HEK293 (cell line): ENCODE data around the gene SARS2.

ENCODE experiments used
- ATF2 ChIP-seq: fragments of 450-650 bp; formaldehyde crosslinking; IDR thresholded peaks from 2 replicates; pipeline ENCODE4 v1.5.1; 2016; ENCODE audit warnings: missing biosample characterization, missing genetic modification characterization, low read depth
- GFI1B ChIP-seq: fragments of 450-650 bp; formaldehyde crosslinking; IDR thresholded peaks from 2 replicates; pipeline ENCODE4 v1.5.1; 2016; ENCODE audit warnings: missing biosample characterization, missing genetic modification characterization
- HIC1 ChIP-seq: fragments of 450-650 bp; formaldehyde crosslinking; IDR thresholded peaks from 2 replicates; pipeline ENCODE4 v1.5.1; 2016; ENCODE audit warnings: missing biosample characterization, missing genetic modification characterization
- HOXA7 ChIP-seq: sonication (generic); formaldehyde crosslinking; IDR thresholded peaks from 2 replicates; pipeline ENCODE4 v1.8.1; 2022; ENCODE audit warnings: missing genetic modification reagents, borderline replicate concordance
- TSHZ1 ChIP-seq: fragments of 450-650 bp; formaldehyde crosslinking; IDR thresholded peaks from 2 replicates; pipeline ENCODE4 v1.5.1; 2016; ENCODE audit warnings: missing biosample characterization, missing genetic modification characterization, borderline replicate concordance
- ZBTB21 ChIP-seq: fragments of 450-650 bp; formaldehyde crosslinking; IDR thresholded peaks from 2 replicates; pipeline ENCODE4 v1.5.1; 2017; ENCODE audit warnings: missing biosample characterization, missing genetic modification characterization
- ZFHX2 ChIP-seq: fragments of 450-650 bp; formaldehyde crosslinking; conservative IDR thresholded peaks from 2 replicates; pipeline ENCODE4 v1.5.1; 2016; ENCODE audit warnings: missing biosample characterization, missing genetic modification characterization
- ZFP37 ChIP-seq: fragments of 450-650 bp; formaldehyde crosslinking; IDR thresholded peaks from 2 replicates; pipeline ENCODE4 v1.5.1; 2016; ENCODE audit warnings: missing biosample characterization, missing genetic modification characterization
- ZFP69B ChIP-seq: fragments of 450-650 bp; formaldehyde crosslinking; IDR thresholded peaks from 2 replicates; pipeline ENCODE4 v1.5.1; 2016; ENCODE audit warnings: missing biosample characterization, missing genetic modification characterization
- ZNF114 ChIP-seq: fragments of 450-650 bp; formaldehyde crosslinking; IDR thresholded peaks from 2 replicates; pipeline ENCODE4 v1.5.0; 2017; ENCODE audit warnings: missing biosample characterization, missing genetic modification characterization
- ZNF146 ChIP-seq: fragments of 450-650 bp; formaldehyde crosslinking; IDR thresholded peaks from 2 replicates; pipeline ENCODE4 v1.5.1; 2016; ENCODE audit warnings: missing biosample characterization, missing genetic modification characterization
- ZNF157 ChIP-seq: fragments of 450-650 bp; formaldehyde crosslinking; IDR thresholded peaks from 2 replicates; pipeline ENCODE4 v1.5.1; 2016; ENCODE audit warnings: missing biosample characterization, missing genetic modification characterization
- ZNF18 ChIP-seq: fragments of 450-650 bp; formaldehyde crosslinking; IDR thresholded peaks from 2 replicates; pipeline ENCODE4 v1.5.1; 2016; ENCODE audit warnings: missing biosample characterization, missing genetic modification characterization
- ZNF2 ChIP-seq: fragments of 450-650 bp; formaldehyde crosslinking; IDR thresholded peaks from 2 replicates; pipeline ENCODE4 v1.5.1; 2016; ENCODE audit warnings: missing biosample characterization, missing genetic modification characterization
- ZNF292 ChIP-seq: fragments of 450-650 bp; formaldehyde crosslinking; IDR thresholded peaks from 2 replicates; pipeline ENCODE4 v1.5.1; 2016; ENCODE audit warnings: low read depth, missing biosample characterization, missing genetic modification characterization, borderline replicate concordance
- ZNF335 ChIP-seq: fragments of 450-650 bp; formaldehyde crosslinking; conservative IDR thresholded peaks from 2 replicates; pipeline ENCODE4 v1.5.1; 2016; ENCODE audit warnings: missing biosample characterization, missing genetic modification characterization
- ZNF341 ChIP-seq: fragments of 450-650 bp; formaldehyde crosslinking; IDR thresholded peaks from 2 replicates; pipeline ENCODE4; 2016; ENCODE audit warnings: low read depth, missing biosample characterization, missing genetic modification characterization
- ZNF350 ChIP-seq: fragments of 450-650 bp; formaldehyde crosslinking; IDR thresholded peaks from 2 replicates; pipeline ENCODE4 v1.5.0; 2017; ENCODE audit warnings: missing biosample characterization, mild to moderate bottlenecking, missing genetic modification characterization
- ZNF366 ChIP-seq: fragments of 450-650 bp; formaldehyde crosslinking; conservative IDR thresholded peaks from 2 replicates; pipeline ENCODE4 v1.5.1; 2016; ENCODE audit warnings: missing biosample characterization, missing genetic modification characterization
- ZNF391 ChIP-seq: fragments of 450-650 bp; formaldehyde crosslinking; IDR thresholded peaks from 2 replicates; pipeline ENCODE4 v1.5.1; 2016; ENCODE audit warnings: low read depth, missing biosample characterization, missing genetic modification characterization, borderline replicate concordance
- ZNF544 ChIP-seq: fragments of 450-650 bp; formaldehyde crosslinking; IDR thresholded peaks from 2 replicates; pipeline ENCODE4 v1.5.0; 2017; ENCODE audit warnings: missing biosample characterization, missing genetic modification characterization
- ZNF561 ChIP-seq: fragments of 450-650 bp; IDR thresholded peaks from 2 replicates; pipeline ENCODE4 v1.5.1; 2018; ENCODE audit warnings: missing biosample characterization, missing genetic modification characterization, borderline replicate concordance
- ZNF580 ChIP-seq: fragments of 450-650 bp; formaldehyde crosslinking; IDR thresholded peaks from 2 replicates; pipeline ENCODE4 v1.5.1; 2016; ENCODE audit warnings: missing biosample characterization, missing genetic modification characterization
- ZNF660 ChIP-seq: fragments of 450-650 bp; IDR thresholded peaks from 2 replicates; pipeline ENCODE4 v1.5.1; 2018; ENCODE audit warnings: missing biosample characterization, mild to moderate bottlenecking, missing genetic modification characterization
- ZNF677 ChIP-seq: fragments of 450-650 bp; IDR thresholded peaks from 2 replicates; pipeline ENCODE4 v1.5.0; 2018; ENCODE audit warnings: missing biosample characterization, mild to moderate bottlenecking, missing genetic modification characterization, moderate library complexity
- ZNF76 ChIP-seq: fragments of 450-650 bp; formaldehyde crosslinking; IDR thresholded peaks from 2 replicates; pipeline ENCODE4; 2016; ENCODE audit warnings: low read depth, missing biosample characterization, missing genetic modification characterization, borderline replicate concordance
- ZNF777 ChIP-seq: fragments of 450-650 bp; formaldehyde crosslinking; IDR thresholded peaks from 2 replicates; pipeline ENCODE4 v1.5.1; 2017; ENCODE audit warnings: missing biosample characterization, missing genetic modification characterization, borderline replicate concordance
- ZNF791 ChIP-seq: fragments of 450-650 bp; formaldehyde crosslinking; IDR thresholded peaks from 2 replicates; pipeline ENCODE4 v1.5.1; 2016; ENCODE audit warnings: missing biosample characterization, missing genetic modification characterization
- ZNF792 ChIP-seq: fragments of 450-650 bp; formaldehyde crosslinking; IDR thresholded peaks from 2 replicates; pipeline ENCODE4 v1.5.1; 2016; ENCODE audit warnings: missing biosample characterization, missing genetic modification characterization
- ZNF837 ChIP-seq: fragments of 450-650 bp; formaldehyde crosslinking; IDR thresholded peaks from 2 replicates; pipeline ENCODE4 v1.5.1; 2016; ENCODE audit warnings: missing biosample characterization, missing genetic modification characterization
- ZXDB ChIP-seq: fragments of 450-650 bp; formaldehyde crosslinking; IDR thresholded peaks from 2 replicates; pipeline ENCODE4 v1.5.1; 2016; ENCODE audit warnings: missing biosample characterization, missing genetic modification characterization

The SARS2 gene

GRCh38 chr19:38975214-38975860 lies 44.8 kb upstream of the SARS2 start, which contains the start of gene FBXO17 (continued):
- TF ChIP-seq ZNF580 (tag by site-specific recombination) (peak; percentile 85), ZNF292 (tag by site-specific recombination) (no peak), HOXA7 (CRISPR knock-in tag) (no peak), ZNF837 (tag by site-specific recombination) (peak; percentile 76; the same call in 1 of the 2 replicates), ZNF677 (tag by site-specific recombination) (peak; percentile 71), ZBTB21 (tag by site-specific recombination) (peak; percentile 59; the same call in 1 of the 2 replicates), ZNF544 (no peak), ZFHX2 (tag by site-specific recombination) (peak; percentile 98), ZNF561 (tag by site-specific recombination) (peak; percentile 99), ZNF792 (tag by site-specific recombination) (peak; percentile 83; the same call in 1 of the 2 replicates), ZNF146 (0 out of 2 replicates have a peak, but pooled peaks have one; percentile 3), ZNF366 (tag by site-specific recombination) (peak; percentile 68), ZNF157 (no peak), ZNF2 (tag by site-specific recombination) (peak; percentile 92), ZNF777 (tag by site-specific recombination) (peak; percentile 63), ZNF18 (no peak), ZNF350 (tag by site-specific recombination) (no peak), ZNF341 (tag by site-specific recombination) (peak; percentile 96), ZXDB (tag by site-specific recombination) (peak; percentile 99), HIC1 (tag by site-specific recombination) (peak; percentile 92), ZNF791 (tag by site-specific recombination) (no peak), ZNF76 (tag by site-specific recombination) (peak; percentile 95), ZFP37 (peak; percentile 94; the same call in 1 of the 2 replicates), ATF2 (tag by site-specific recombination) (no peak), ZFP69B (tag by site-specific recombination) (peak; percentile 94), ZNF391 (tag by site-specific recombination) (no peak), ZNF660 (tag by site-specific recombination) (peak; percentile 90), TSHZ1 (peak; percentile 67; the same call in 1 of the 2 replicates), ZNF335 (tag by site-specific recombination) (peak; percentile 99), GFI1B (tag by site-specific recombination) (0 out of 2 replicates have a peak, but pooled peaks have one; percentile 19), ZNF114 (tag by site-specific recombination) (no peak)
